Right lobe of liver (tissue), 6 donors: ENCODE results near the gene CTIF. TPM values are rescaled to one million over a fixed set of nuclear protein-coding genes. Genes with fewer than 3 reads are reported as not detected.

Experiments used
- ATAC-seq, 4 donors: fragments of 200-7000 bp; cut with Tn5 transposase; one replicate each; pipeline ENCODE4 v1.9.1; 2020; ENCODE audit warnings: mild to moderate bottlenecking in 4 of 4, moderate library complexity in 4 of 4
- DNase-seq, 3 donors: peaks; one replicate each; pipeline ENCODE4 v3.0.0-alpha.2; 2020
- H3K27ac ChIP-seq, 3 donors: fragments of 200-600 bp; one replicate each; pipeline ENCODE4 v1.8.0; 2022
- H3K27me3 ChIP-seq, 2 donors: fragments of 200-600 bp; one replicate each; pipeline ENCODE4 v1.8.0; 2022
- H3K36me3 ChIP-seq, 4 donors: fragments of 200-600 bp; sonication (generic) in 1 of 4; one replicate each; pipeline versions ENCODE4 v1.5.1 to v1.8.0; 2017 to 2022; ENCODE audit warnings: control low read depth in 1 of 4
- H3K4me1 ChIP-seq, 4 donors: fragments of 200-600 bp; sonication (generic) in 1 of 4; one replicate each; pipeline versions ENCODE4 v1.5.1 to v1.8.0; 2017 to 2022; ENCODE audit warnings: control low read depth in 1 of 4
- H3K4me3 ChIP-seq, 3 donors: fragments of 200-600 bp; one replicate each; pipeline ENCODE4 v1.8.0; 2022
- H3K9me3 ChIP-seq, 4 donors: fragments of 200-600 bp; sonication (generic) in 1 of 4; one replicate each; pipeline versions ENCODE4 v1.5.1 to v1.8.0; 2017 to 2022; ENCODE audit warnings: control low read depth in 1 of 4
- CTCF ChIP-seq, 4 donors: fragments of 200-600 bp in 3 of 4; fragments of 450-650 bp in 1 of 4; IDR thresholded peaks; one replicate each; pipeline versions ENCODE4 v1.5.1 to v1.8.0; 2016 to 2022; ENCODE audit warnings: antibody characterized with exemption in 4 of 4, mild to moderate bottlenecking in 2 of 4
- POLR2A ChIP-seq: fragments of 450-650 bp; IDR thresholded peaks from one replicate; pipeline ENCODE4 v1.6.1; 2017; ENCODE audit warnings: antibody characterized with exemption, mild to moderate bottlenecking
- WGBS: methylation state at CpG from one replicate; pipeline ENCODE4 v1.1.6; 2018; ENCODE audit warnings: low coverage, low lambda C conversion rate; ENCODE audit not compliant: insufficient coverage; ENCODE audit errors: missing lambda C conversion rate; 5-methylcytosine and 5-hydroxymethylcytosine counted together
- intact Hi-C, 2 donors: fragments of 100-400 bp; cut with DNase I; formaldehyde crosslinking; loops; one replicate each; pipeline versions ENCODE4 v1.11.2 to v1.14.1; 2022
- total RNA-seq, 6 experiments: library from RNA; depleted of rRNA in 2 of 6; stranded (reverse); fragments of >200 nt in 2 of 6; fragmentation: NEBNext Ultra II Directional in 3 of 6; extraction: Animal tissue kit (Norgen Biotek cat#: 25700) in 3 of 6; gene quantifications; one replicate each; pipeline versions ENCODE4 v1.1.0 to v1.2.4, GENCODE V29; 2016 to 2023
- donor health status: DM: no; HTN: yes; CAD: no.
- donor health status: DM: no; HTN: no; CAD: no.
- donor health status: DM: no; HTN: no; CAD: no.
- donor health status: DM: no; HTN: yes; CAD: no.
- donor health status: DM: no; HTN: yes; CAD: no.

The CTIF gene
- total RNA-seq, 6 experiments from 2014 or later = 29.0 to 60.6 (median 43.1) TPM

GRCh38 chr18:48740068-48740440 is 201.2 kb downstream of the CTIF start:
- WGBS = 86% methylated on average over 2 of the region's 4 CpGs
- Histone ChIP-seq H3K4me1 (no peaks in the 10 kb centered on the region), H3K4me3 (no peak overlapping the region), H3K36me3 (no peaks in the 10 kb centered on the region), H3K27me3 (no peaks in the 10 kb centered on the region), H3K27ac (no peak overlapping the region), H3K9me3 (no peaks in the 10 kb centered on the region)
- intact Hi-C loops = no loop called here
- DNase-seq (peak in 1 of 3 donors; percentile 12), ATAC-seq (no peak)
- TF ChIP-seq POLR2A (no peak), CTCF (IDR thresholded peaks at IDR 0.05) (no peak)

- intact Hi-C loops = no loop called here
- DNase-seq = peak in 1 of 3 donors; percentile 21
- Histone ChIP-seq H3K27me3 (no peaks in the 10 kb centered on the region), H3K4me3 (no peak overlapping the region), H3K4me1 (no peaks in the 10 kb centered on the region), H3K9me3 (no peaks in the 10 kb centered on the region), H3K36me3 (no peaks in the 10 kb centered on the region), H3K27ac (no peak overlapping the region)
- TF ChIP-seq CTCF (IDR thresholded peaks at IDR 0.05) (no peak), POLR2A (no peak)
- 79% methylated on average over 2 of the region's 6 CpGs for WGBS
- no peak for ATAC-seq
Measured at GRCh38 chr18:48740851-48741485, 202.1 kb downstream of the CTIF start.

- Histone ChIP-seq H3K36me3 (no peaks in the 10 kb centered on the region), H3K4me3 (no peak overlapping the region), H3K27ac (no peak overlapping the region), H3K27me3 (no peaks in the 10 kb centered on the region), H3K4me1 (no peaks in the 10 kb centered on the region), H3K9me3 (no peaks in the 10 kb centered on the region)
- intact Hi-C loops = no loop called here
- ATAC-seq (no peak), DNase-seq (peak in 1 of 3 donors; percentile 3)
- 100% methylated on average over 2 of the region's 6 CpGs for WGBS
- TF ChIP-seq POLR2A = no peak
- no peak for TF ChIP-seq CTCF (IDR thresholded peaks at IDR 0.05)
Measured at GRCh38 chr18:48741866-48742265, 203.0 kb downstream of the CTIF start.

GRCh38 chr18:48742304-48742703 is 203.5 kb downstream of the CTIF start:
- intact Hi-C loops = no loop called here
- Histone ChIP-seq H3K27ac (no peak overlapping the region), H3K36me3 (no peaks in the 10 kb centered on the region), H3K4me1 (no peaks in the 10 kb centered on the region), H3K4me3 (no peak overlapping the region), H3K9me3 (no peaks in the 10 kb centered on the region), H3K27me3 (no peaks in the 10 kb centered on the region)
- no peak for TF ChIP-seq POLR2A
- no peak for TF ChIP-seq CTCF (IDR thresholded peaks at IDR 0.05)
- whole genome bisulfite sequencing = 100% methylated on average over 1 of the region's 9 CpGs
- no peak for ATAC-seq
- DNase-seq = peak in 1 of 3 donors; percentile 7
